SK-N-MC (cell line): ENCODE data around the gene KDM4B.

Experiments used
- DNase-seq: peaks from one replicate; pipeline ENCODE4 v3.0.0-alpha.2; 2011; ENCODE audit warnings: low read depth, low spot score
- H3K27ac ChIP-seq: fragments of 200-600 bp; sonication (generic); 2 replicates; pipeline ENCODE4 v1.5.1; 2016; ENCODE audit warnings: mixed run types
- H3K36me3 ChIP-seq: fragments of 200-600 bp; sonication (generic); 2 replicates; pipeline ENCODE4 v1.6.1; 2017; ENCODE audit warnings: antibody characterized with exemption, low read length, mixed read lengths; ENCODE audit not compliant: insufficient read depth
- H3K4me3 ChIP-seq: fragments of 200-600 bp; sonication (generic); 2 replicates; pipeline ENCODE4 v1.5.1; 2016
- H3K9ac ChIP-seq: fragments of 200-600 bp; sonication (generic); 2 replicates; pipeline ENCODE4 v1.8.0; 2017; ENCODE audit warnings: mixed run types, mixed read lengths; ENCODE audit not compliant: insufficient read length
- H3K9me3 ChIP-seq: fragments of 200-600 bp; sonication (generic); 2 replicates; pipeline ENCODE4 v1.6.1; 2017; ENCODE audit warnings: low read depth, mild to moderate bottlenecking, antibody characterized with exemption, low read length, moderate library complexity, mixed read lengths
- EZH2 ChIP-seq: fragments of 200-600 bp; sonication (generic); IDR thresholded peaks from one replicate; pipeline ENCODE4 v1.6.1; 2017; ENCODE audit warnings: antibody characterized with exemption
- FOXP2 ChIP-seq: optimal IDR thresholded peaks from 2 replicates; pipeline ENCODE3; 2011; ENCODE audit warnings: mild to moderate bottlenecking, moderate library complexity; ENCODE audit not compliant: insufficient read depth; ENCODE audit errors: extremely low read length, control extremely low read depth
- POLR2AphosphoS5 ChIP-seq: IDR thresholded peaks from 2 replicates; pipeline ENCODE4 v1.6.1; 2012; ENCODE audit warnings: mild to moderate bottlenecking, low read depth, low read length, borderline replicate concordance

Gene KDM4B

GRCh38 chr19:4984438-4984990 lies 15.6 kb downstream of the KDM4B start:
- TF ChIP-seq POLR2AphosphoS5 (no peak), EZH2 (no peak), FOXP2 (no peak)
- no peaks in the 10 kb centered on the region for H3K9me3 ChIP-seq
- no peak overlapping the region for H3K9ac ChIP-seq
- no peak overlapping the region for H3K4me3 ChIP-seq
- no peak for DNase-seq
- H3K27ac ChIP-seq = no peak overlapping the region
- H3K36me3 ChIP-seq = no peaks in the 10 kb centered on the region

- Histone ChIP-seq H3K27ac (no peak overlapping the region), H3K9me3 (no peaks in the 10 kb centered on the region), H3K4me3 (no peak overlapping the region), H3K9ac (no peak overlapping the region), H3K36me3 (no peaks in the 10 kb centered on the region)
- TF ChIP-seq EZH2 (no peak), POLR2AphosphoS5 (no peak), FOXP2 (no peak)
- no peak for DNase-seq
These were observed 16.7 kb downstream of the KDM4B start for GRCh38 chr19:4985551-4985991.

- no peaks in the 10 kb centered on the region for H3K9me3 ChIP-seq
- no peak overlapping the region for H3K9ac ChIP-seq
- no peaks in the 10 kb centered on the region for H3K36me3 ChIP-seq
- H3K4me3 ChIP-seq = no peak overlapping the region
- TF ChIP-seq EZH2 = no peak
- TF ChIP-seq FOXP2 = no peak
- TF ChIP-seq POLR2AphosphoS5 = no peak
- DNase-seq = no peak
- no peak overlapping the region for H3K27ac ChIP-seq
These were observed 17.1 kb downstream of the KDM4B start for GRCh38 chr19:4986056-4986455.

DNA sequence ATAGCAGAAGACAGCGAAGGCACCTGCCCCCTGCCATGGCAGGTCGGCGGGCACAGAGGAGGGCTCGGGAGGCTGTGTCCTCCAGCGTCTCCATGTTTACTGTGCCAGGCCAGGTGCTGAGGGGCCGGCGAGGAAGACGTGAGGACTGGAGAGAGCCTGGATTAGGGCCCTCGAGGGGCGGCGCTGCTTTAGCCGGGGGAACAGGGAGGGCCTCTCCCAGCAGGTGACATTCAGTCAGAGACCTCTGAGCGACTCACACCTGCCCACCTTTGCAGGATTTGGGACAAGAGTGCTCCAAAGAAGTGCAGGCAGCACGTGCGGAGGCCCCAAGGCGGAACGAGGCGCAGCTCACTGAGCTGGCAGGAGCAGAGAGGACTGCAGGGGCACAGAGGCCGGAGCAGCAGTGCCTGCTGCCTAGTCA lies 17.6 kb downstream of the KDM4B start:
- Histone ChIP-seq H3K27ac (no peak overlapping the region), H3K9ac (no peak overlapping the region)
- no peak for DNase-seq

GRCh38 chr19:4987256-4987655 lies 18.3 kb downstream of the KDM4B start:
- TF ChIP-seq POLR2AphosphoS5 = no peak
- TF ChIP-seq EZH2 = no peak
- TF ChIP-seq FOXP2 = no peak
- no peak for DNase-seq
- H3K9me3 ChIP-seq = no peaks in the 10 kb centered on the region
- no peaks in the 10 kb centered on the region for H3K36me3 ChIP-seq
- H3K9ac ChIP-seq = no peak overlapping the region
- no peak overlapping the region for H3K27ac ChIP-seq
- no peak overlapping the region for H3K4me3 ChIP-seq

More for the DNA sequence above, 17.6 kb downstream of the KDM4B start:
- no peak for TF ChIP-seq POLR2AphosphoS5
- TF ChIP-seq EZH2 = no peak
- TF ChIP-seq FOXP2 = no peak
- Histone ChIP-seq H3K4me3 (no peak overlapping the region), H3K36me3 (no peaks in the 10 kb centered on the region), H3K9me3 (no peaks in the 10 kb centered on the region)

DNA sequence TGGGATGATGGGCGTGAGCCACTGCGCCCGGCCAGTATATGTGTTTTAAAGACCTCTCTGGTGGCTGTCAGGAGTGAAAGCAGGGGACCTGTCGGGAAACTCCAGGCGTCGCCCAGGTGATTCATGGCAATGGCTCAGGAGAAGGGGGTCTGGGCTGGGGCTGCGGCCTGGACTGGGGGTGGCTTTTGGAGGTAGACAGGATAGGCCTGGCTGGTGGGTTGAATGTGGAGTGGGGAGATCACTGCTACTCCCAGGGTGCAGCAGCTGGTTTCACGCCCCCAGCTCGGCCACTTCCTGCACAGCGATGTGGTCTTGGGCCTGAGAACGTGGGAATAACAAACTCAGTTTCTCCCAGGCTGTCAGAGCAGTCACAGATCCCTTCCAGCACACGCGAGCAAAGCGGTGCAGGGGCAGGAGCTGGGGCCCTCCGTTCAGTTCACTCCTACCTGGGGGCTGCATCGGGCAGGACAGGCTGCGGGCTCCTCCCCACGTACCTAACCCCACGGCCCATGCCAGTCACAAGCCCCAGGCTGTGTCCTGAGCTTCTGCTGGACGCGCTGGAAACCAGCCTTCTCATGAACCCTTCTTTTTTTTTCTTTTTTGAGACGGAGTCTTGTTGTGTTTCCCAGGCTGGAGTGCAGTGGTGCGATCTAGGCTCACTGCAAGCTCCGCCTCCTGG lies 18.9 kb downstream of the KDM4B start:
- TF ChIP-seq FOXP2 (no peak), POLR2AphosphoS5 (no peak), EZH2 (no peak)
- H3K9ac ChIP-seq = no peak overlapping the region
- H3K4me3 ChIP-seq = no peak overlapping the region
- DNase-seq = no peak
- no peak overlapping the region for H3K27ac ChIP-seq
- no peaks in the 10 kb centered on the region for H3K9me3 ChIP-seq
- H3K36me3 ChIP-seq = no peaks in the 10 kb centered on the region

GRCh38 chr19:4988770-4989251 lies 19.9 kb downstream of the KDM4B start:
- TF ChIP-seq EZH2 (no peak), POLR2AphosphoS5 (no peak), FOXP2 (no peak)
- Histone ChIP-seq H3K9me3 (no peaks in the 10 kb centered on the region), H3K36me3 (no peaks in the 10 kb centered on the region), H3K27ac (no peak overlapping the region), H3K4me3 (no peak overlapping the region), H3K9ac (no peak overlapping the region)
- DNase-seq = no peak

- no peak overlapping the region for H3K9ac ChIP-seq
- no peak for DNase-seq
- H3K36me3 ChIP-seq = no peaks in the 10 kb centered on the region
- no peak overlapping the region for H3K4me3 ChIP-seq
- no peaks in the 10 kb centered on the region for H3K9me3 ChIP-seq
- TF ChIP-seq EZH2 (no peak), POLR2AphosphoS5 (no peak), FOXP2 (no peak)
- no peak overlapping the region for H3K27ac ChIP-seq
These were observed 21.4 kb downstream of the KDM4B start for GRCh38 chr19:4990306-4990705.
